Fibroblast of skin of left biceps (primary cell): Measurements from ENCODE around the gene KCNB1.

Experiments
- DNase-seq, 2 experiments: peaks; one replicate each; pipeline ENCODE4 v3.0.0-alpha.2; 2013; ENCODE audit warnings: low read depth in 2 of 2

Gene KCNB1

DNA sequence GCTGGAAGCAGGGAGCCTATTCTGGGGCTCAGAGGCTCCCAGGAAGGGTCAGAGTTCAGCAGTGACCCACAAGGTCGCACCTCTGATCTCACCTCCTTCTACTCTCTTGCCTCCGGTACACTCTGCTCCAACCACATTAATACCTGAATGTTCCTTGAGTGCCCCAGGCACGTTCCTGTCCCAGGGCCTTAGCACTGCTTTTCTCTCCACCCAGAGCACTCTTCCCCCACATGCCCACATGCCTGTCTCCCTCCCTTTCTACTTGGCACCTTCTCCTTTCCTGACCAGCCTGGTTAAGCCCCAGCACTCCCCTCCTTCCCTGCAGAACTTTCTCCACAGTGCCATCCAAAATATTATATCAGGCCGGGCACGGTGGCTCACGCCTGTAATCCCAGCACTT, 13.4 kb downstream of the KCNB1 start:
- DNase-seq = no peak

DNA sequence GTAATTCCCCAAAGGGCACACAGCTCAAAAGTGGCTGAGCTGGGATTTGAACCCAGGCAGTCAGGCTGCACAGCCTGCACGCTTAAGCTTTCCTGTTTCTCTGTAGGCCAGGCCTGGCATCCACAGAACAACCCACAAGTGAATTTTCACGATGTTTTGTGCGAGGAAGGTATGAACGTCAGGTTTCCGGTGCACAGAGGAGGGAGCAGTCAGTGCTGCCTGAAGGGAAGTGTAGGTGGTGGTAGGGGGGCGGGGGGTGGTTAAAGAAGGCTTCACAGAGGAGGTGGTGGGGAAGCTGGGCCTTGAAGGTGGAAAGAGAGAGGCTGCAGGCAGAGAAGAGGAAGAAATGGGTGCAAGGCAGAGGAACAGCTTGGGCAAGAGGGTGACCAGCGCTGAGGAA, 14.1 kb downstream of the KCNB1 start:
- DNase-seq = no peak

GRCh38 chr20:49466114-49466912, 16.2 kb downstream of the KCNB1 start:
- no peak for DNase-seq

GRCh38 chr20:49464556-49464955, 17.9 kb downstream of the KCNB1 start:
- DNase-seq = no peak

DNA sequence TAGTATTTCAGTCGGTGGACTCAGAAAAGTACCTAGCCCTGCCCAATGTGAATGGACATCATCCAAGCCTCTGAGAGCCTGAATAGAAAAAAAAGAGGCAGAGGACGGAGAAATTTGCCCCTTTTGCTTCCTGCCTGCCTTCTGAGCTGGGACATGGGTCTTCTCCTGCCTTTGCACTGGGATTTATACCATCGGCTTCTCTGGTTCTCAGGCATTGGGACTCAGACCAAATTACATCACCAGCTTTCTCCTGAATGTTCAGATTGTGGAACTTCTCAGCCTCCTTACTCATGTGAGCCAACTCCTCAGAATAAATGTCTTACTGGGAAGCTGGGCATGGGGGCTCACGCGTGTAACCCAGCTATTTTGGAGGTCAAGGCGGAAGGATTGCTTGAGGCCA, 19.8 kb downstream of the KCNB1 start:
- no peak for DNase-seq

- DNase-seq = no peak
These were observed 20.4 kb downstream of the KCNB1 start for GRCh38 chr20:49461894-49462620.

DNA sequence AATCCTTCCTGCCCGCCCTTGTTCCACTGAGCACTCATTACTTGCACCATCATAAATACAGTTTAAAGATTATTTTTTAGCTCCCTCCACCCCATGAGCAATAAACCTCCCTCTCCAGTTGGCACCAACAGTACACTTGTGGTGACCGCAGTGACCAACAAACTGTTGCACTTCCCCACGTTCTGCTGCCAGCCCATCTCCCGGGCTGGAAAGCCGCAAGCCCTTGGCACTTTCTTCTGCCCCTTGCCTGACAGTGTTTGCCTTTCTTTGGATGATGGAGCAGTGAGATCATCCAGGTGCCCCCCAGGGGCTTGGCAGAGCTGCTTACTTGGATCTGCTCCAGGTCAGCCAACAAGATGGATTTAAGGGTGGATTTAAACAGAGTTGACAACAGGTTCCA, 21.6 kb downstream of the KCNB1 start:
- DNase-seq = no peak

- DNase-seq = no peak
These were observed 22.3 kb downstream of the KCNB1 start for GRCh38 chr20:49460131-49460530.

- DNase-seq = no peak
These were observed 22.8 kb downstream of the KCNB1 start for GRCh38 chr20:49459684-49460083.

DNA sequence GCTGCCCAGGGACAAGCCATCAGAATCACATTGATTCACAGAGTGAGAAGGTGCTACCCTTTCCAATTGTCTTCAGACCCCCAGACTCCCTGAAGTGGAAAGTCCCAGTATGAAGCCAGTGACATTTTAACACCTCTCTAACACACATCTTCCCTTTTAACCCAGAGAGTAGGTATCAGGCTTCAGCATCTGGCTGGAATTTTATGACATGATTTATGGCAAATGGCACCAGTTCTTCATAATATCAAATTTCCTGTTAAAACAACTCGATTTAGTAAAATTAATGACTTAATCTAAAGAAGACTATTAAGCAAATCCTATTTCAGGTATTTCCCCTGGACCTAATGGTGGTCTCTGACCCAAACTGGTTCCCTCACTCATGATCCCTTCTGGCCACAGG, 25.0 kb downstream of the KCNB1 start:
- no peak for DNase-seq

GRCh38 chr20:49456646-49457045, 25.8 kb downstream of the KCNB1 start:
- DNase-seq = no peak

- DNase-seq = no peak
These were observed 26.8 kb downstream of the KCNB1 start for GRCh38 chr20:49455691-49456090.

DNA sequence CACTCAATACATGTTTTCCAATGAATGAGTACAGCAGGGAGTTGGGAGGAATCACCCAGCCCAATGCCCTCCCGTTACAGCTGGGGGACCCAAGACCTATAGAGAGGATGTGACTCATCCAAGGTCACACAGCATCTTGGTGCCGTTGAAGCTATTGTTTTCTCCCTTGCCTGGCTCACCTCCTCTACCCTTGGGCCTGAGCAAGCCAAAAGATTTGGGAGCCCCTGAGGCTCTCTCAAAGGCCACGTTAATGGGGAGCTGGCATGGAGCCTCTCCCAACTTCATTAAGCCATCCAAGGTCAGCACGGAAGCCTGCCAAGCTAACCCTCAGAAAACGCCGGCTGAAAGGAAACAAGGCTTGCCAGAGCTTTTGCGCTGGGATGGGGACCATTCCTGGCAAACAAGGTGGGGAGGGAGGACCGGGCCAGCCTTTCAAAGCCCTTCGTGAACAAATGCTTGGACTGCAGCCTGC, 30.4 kb downstream of the KCNB1 start:
- DNase-seq = no peak

GRCh38 chr20:49450281-49450721, 32.2 kb downstream of the KCNB1 start:
- DNase-seq = no peak

DNA sequence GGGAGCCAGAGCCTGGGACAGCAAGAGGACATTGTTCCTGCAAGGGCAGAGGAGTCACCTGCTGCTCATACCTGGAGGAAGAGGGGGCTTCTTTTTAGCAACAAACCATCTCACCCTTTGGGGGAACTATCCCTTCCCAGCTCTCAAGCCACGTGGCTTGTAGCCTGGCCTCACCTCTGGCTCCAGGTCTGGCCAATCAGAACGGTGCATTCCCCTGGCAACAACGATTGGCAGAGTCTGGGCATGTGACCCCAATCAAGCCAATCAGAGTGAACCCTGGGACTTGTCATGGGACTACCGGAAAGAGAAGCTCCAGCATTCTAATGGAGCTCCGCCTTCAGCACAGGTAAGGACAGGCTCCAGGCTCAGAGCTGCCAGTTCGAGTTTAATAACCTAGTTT, 33.6 kb downstream of the KCNB1 start:
- no peak for DNase-seq

DNA sequence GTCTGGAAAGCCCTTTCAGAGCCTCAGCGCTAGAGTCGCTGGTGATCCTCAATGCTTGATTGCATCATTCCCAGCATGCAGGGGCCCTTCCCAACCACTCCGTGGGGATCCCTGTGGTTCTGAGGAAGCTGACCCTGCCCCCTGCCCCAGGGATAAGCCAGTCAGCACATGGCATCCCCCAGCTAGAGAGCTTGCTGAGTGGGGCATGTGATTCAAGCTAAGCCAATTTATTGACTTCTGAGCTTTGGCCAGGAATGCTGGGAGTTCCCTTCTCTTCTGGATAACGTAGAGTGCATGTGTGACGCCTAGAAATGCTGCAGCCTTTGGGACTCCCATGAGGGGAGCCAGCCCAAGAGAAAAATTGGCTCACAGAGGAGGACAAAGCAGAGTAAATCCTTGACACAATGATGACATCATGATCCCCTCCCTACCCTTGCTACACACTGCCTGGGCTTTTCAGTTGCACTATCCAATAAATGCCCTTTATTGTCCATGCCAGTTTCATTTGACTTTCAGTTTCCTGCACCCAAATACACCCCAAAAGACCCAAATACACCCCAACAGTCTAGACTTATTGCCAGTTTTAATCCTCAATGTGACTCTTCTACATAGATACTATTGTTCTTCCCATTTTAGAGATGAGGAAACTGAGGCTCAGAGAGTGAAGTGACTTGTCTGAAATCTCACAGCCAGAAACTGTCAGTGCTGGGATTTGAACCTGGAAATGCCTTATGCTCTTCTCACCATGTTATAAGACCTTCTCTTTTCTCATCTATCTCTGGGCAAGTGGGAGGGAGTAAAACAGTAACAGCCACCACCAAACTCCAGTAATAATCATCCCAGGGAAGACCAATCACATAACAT, 34.3 kb downstream of the KCNB1 start:
- no peak for DNase-seq

DNA sequence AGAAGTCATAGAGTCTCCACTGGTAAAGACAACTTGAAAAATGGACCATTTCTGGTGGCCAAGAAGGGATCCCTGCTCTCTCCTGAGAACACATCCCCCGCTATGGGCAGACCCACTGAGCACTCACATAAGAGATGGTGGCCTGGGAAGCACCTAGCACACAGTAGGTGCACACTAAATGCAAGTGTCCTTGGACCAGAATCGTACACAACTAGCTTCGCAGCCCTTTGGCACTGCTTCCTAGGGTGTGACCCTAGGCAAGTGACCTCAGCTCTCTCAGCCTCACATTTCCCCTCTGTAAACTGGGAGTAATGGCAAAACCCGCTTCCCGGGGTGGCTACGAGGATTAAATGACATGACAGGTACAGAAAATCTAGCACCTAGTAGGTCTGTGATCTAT, 35.1 kb downstream of the KCNB1 start:
- no peak for DNase-seq

GRCh38 chr20:49446808-49447207, 35.7 kb downstream of the KCNB1 start:
- DNase-seq = peak; percentile 6 to 13

GRCh38 chr20:49446080-49446479, 36.4 kb downstream of the KCNB1 start:
- DNase-seq = no peak

GRCh38 chr20:49445176-49445575, 37.3 kb downstream of the KCNB1 start:
- DNase-seq = no peak

- DNase-seq = no peak
These were observed 37.9 kb downstream of the KCNB1 start for GRCh38 chr20:49444553-49444990.

DNA sequence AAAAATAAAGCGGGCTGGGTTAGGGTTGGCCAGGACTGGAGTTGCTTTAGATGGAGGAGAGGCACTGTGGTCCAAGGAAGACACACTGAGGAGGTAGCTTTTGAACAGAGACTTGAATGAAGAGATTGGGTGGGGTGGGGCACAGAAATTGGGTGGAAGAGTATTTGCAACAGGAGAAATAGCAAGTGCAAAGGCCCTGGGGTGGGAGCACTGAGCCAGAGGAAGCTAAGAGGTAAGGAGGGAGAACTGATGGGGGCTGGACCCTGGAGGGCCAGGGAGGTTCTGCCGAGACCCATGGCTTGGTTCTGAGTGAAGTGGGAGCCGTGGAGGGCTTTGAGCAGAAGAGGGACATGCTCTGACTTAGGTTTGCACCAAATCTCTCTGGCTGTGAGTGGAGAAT, 45.4 kb downstream of the KCNB1 start:
- DNase-seq = no peak
